ENCODE data around the gene APEX1. TPM values are rescaled to one million over a fixed set of nuclear protein-coding genes. Genes with fewer than 3 reads are reported as not detected.
A peak's percentile ranks its signal among the peaks of the same experiment; 100 is the strongest.

APEX1 gene
- total RNA-seq, 5 donors from 2014 or later (not counting 1 experiment from before 2014, with no cell fraction given) = 92.9 to 142 (median 120) TPM

- POLR2A ChIA-PET = no interaction called here
- Histone ChIP-seq H3K36me3 (ENCODE audit: control insufficient read depth in 2 of 2, extremely low read depth in 1 of 2, insufficient read depth in 1 of 2, low read length in 1 of 2) (no peaks in the 10 kb centered on the region), H3K9me3 (no peaks in the 10 kb centered on the region), H3K27me3 (replicated peaks in 1 of 2; ENCODE audit: control insufficient read depth in 2 of 2, extremely low read depth in 1 of 2, insufficient read depth in 2 of 2, low read length in 1 of 2) (no peaks in the 10 kb centered on the region), H3K27ac (ENCODE audit: low read length) (no peak overlapping the region), H3K4me3 (ENCODE audit: control insufficient read depth in 1 of 2, extremely low read depth in 1 of 2, low read length in 1 of 2) (no peak overlapping the region), H3K4me1 (ENCODE audit: control insufficient read depth in 1 of 2, extremely low read depth in 1 of 2, insufficient read depth in 2 of 2, low read length in 2 of 2) (peaks cover 8% of the 10 kb centered on the region in 2 experiments)
- DNase-seq = no peak
- H3K27ac Mint-ChIP-seq = no peak overlapping the region
- no peaks in the 10 kb centered on the region for H3K27me3 Mint-ChIP-seq
- no peaks in the 10 kb centered on the region for H3K9me3 Mint-ChIP-seq
- CTCF ChIA-PET = interaction anchor here (0.6 to 1.0 kb wide), 3 partner anchors 18 to 89 kb away, joined by 3 to 5 read pairs (median 4); no protein-coding TSS in a partner anchor
- H3K4me3 Mint-ChIP-seq = no peak overlapping the region
- WGBS (ENCODE audit: insufficient coverage) = no CpG with 5 or more reads among the region's 2 CpGs
- H3K36me3 Mint-ChIP-seq = no peaks in the 10 kb centered on the region
- H3K4me1 Mint-ChIP-seq = peaks cover 7 to 12% (median 12%) of the 10 kb centered on the region in 3 donors
- no peak for ATAC-seq (replicated peaks in 1 of 4)
These were observed 32.1 kb upstream of the APEX1 start for GRCh38 chr14:20422886-20423285.

GRCh38 chr14:20424851-20425250 lies 30.2 kb upstream of the APEX1 start:
- peaks cover 18 to 27% of the 10 kb centered on the region in 2 experiments for H3K4me1 ChIP-seq (ENCODE audit: control insufficient read depth in 1 of 2, extremely low read depth in 1 of 2, insufficient read depth in 2 of 2, low read length in 2 of 2)
- Mint-ChIP-seq H3K36me3 (no peaks in the 10 kb centered on the region), H3K27ac (no peak overlapping the region), H3K9me3 (no peaks in the 10 kb centered on the region), H3K4me3 (no peak overlapping the region), H3K27me3 (no peaks in the 10 kb centered on the region), H3K4me1 (peaks cover 27 to 28% (median 28%) of the 10 kb centered on the region in 3 donors)
- no peaks in the 10 kb centered on the region for H3K36me3 ChIP-seq (ENCODE audit: control insufficient read depth in 2 of 2, extremely low read depth in 1 of 2, insufficient read depth in 1 of 2, low read length in 1 of 2)
- POLR2A ChIA-PET = no interaction called here
- H3K27ac ChIP-seq (ENCODE audit: low read length) = no peak overlapping the region
- 0% methylated on average over 1 of the region's 2 CpGs for WGBS (ENCODE audit: insufficient coverage)
- no peaks in the 10 kb centered on the region for H3K9me3 ChIP-seq
- no peak overlapping the region for H3K4me3 ChIP-seq (ENCODE audit: control insufficient read depth in 1 of 2, extremely low read depth in 1 of 2, low read length in 1 of 2)
- ATAC-seq (replicated peaks in 1 of 4) = no peak
- H3K27me3 ChIP-seq (replicated peaks in 1 of 2; ENCODE audit: control insufficient read depth in 2 of 2, extremely low read depth in 1 of 2, insufficient read depth in 2 of 2, low read length in 1 of 2) = no peaks in the 10 kb centered on the region
- CTCF ChIA-PET = interaction anchor here (0.5 to 0.6 kb wide), 2 partner anchors 28 to 220 kb away, joined by 3 read pairs; no protein-coding TSS in a partner anchor
- DNase-seq = no peak

- Histone ChIP-seq H3K36me3 (ENCODE audit: control insufficient read depth in 2 of 2, extremely low read depth in 1 of 2, insufficient read depth in 1 of 2, low read length in 1 of 2) (no peaks in the 10 kb centered on the region), H3K9me3 (no peaks in the 10 kb centered on the region), H3K4me1 (ENCODE audit: control insufficient read depth in 1 of 2, extremely low read depth in 1 of 2, insufficient read depth in 2 of 2, low read length in 2 of 2) (peaks cover 18 to 32% of the 10 kb centered on the region in 2 experiments), H3K4me3 (ENCODE audit: control insufficient read depth in 1 of 2, extremely low read depth in 1 of 2, low read length in 1 of 2) (no peak overlapping the region), H3K27me3 (replicated peaks in 1 of 2; ENCODE audit: control insufficient read depth in 2 of 2, extremely low read depth in 1 of 2, insufficient read depth in 2 of 2, low read length in 1 of 2) (no peaks in the 10 kb centered on the region), H3K27ac (ENCODE audit: low read length) (no peak overlapping the region)
- ChIA-PET CTCF (no interaction called here), POLR2A (no interaction called here)
- ATAC-seq (replicated peaks in 1 of 4) (peak in 3 of 4 experiments; percentile 31 to 52 (median 47)), DNase-seq (no peak)
- Mint-ChIP-seq H3K4me3 (peak overlapping the region in 1 of 3 donors; percentile 52), H3K9me3 (no peaks in the 10 kb centered on the region), H3K36me3 (no peaks in the 10 kb centered on the region), H3K27ac (peak overlapping the region; percentile 51 to 87), H3K27me3 (no peaks in the 10 kb centered on the region), H3K4me1 (peaks cover 28 to 31% (median 30%) of the 10 kb centered on the region in 3 donors)
- WGBS (ENCODE audit: insufficient coverage) = 50% methylated on average over 2 of the region's 5 CpGs
These were observed 27.6 kb upstream of the APEX1 start for GRCh38 chr14:20427231-20428009.

- Histone ChIP-seq H3K27me3 (replicated peaks in 1 of 2; ENCODE audit: control insufficient read depth in 2 of 2, extremely low read depth in 1 of 2, insufficient read depth in 2 of 2, low read length in 1 of 2) (no peaks in the 10 kb centered on the region), H3K36me3 (ENCODE audit: control insufficient read depth in 2 of 2, extremely low read depth in 1 of 2, insufficient read depth in 1 of 2, low read length in 1 of 2) (no peaks in the 10 kb centered on the region), H3K9me3 (no peaks in the 10 kb centered on the region), H3K4me3 (ENCODE audit: control insufficient read depth in 1 of 2, extremely low read depth in 1 of 2, low read length in 1 of 2) (no peak overlapping the region), H3K27ac (ENCODE audit: low read length) (no peak overlapping the region), H3K4me1 (ENCODE audit: control insufficient read depth in 1 of 2, extremely low read depth in 1 of 2, insufficient read depth in 2 of 2, low read length in 2 of 2) (peaks cover 18 to 32% of the 10 kb centered on the region in 2 experiments)
- Mint-ChIP-seq H3K36me3 (no peaks in the 10 kb centered on the region), H3K27me3 (no peaks in the 10 kb centered on the region), H3K4me3 (peak overlapping the region in 1 of 3 donors; percentile 52), H3K27ac (peak overlapping the region; percentile 51 to 87), H3K9me3 (no peaks in the 10 kb centered on the region), H3K4me1 (peaks cover 28 to 31% (median 30%) of the 10 kb centered on the region in 3 donors)
- WGBS (ENCODE audit: insufficient coverage) = 61% methylated on average over 2 of the region's 5 CpGs
- ChIA-PET POLR2A (no interaction called here), CTCF (no interaction called here)
- peak in 1 of 4 experiments; percentile 25 for ATAC-seq (replicated peaks in 1 of 4)
- DNase-seq = no peak
These were observed 27.0 kb upstream of the APEX1 start for GRCh38 chr14:20428010-20428365.

GRCh38 chr14:20428802-20429201 lies 26.2 kb upstream of the APEX1 start:
- H3K27ac ChIP-seq (ENCODE audit: low read length) = no peak overlapping the region
- Mint-ChIP-seq H3K36me3 (no peaks in the 10 kb centered on the region), H3K27ac (peak overlapping the region; percentile 4 to 87), H3K9me3 (no peaks in the 10 kb centered on the region), H3K27me3 (no peaks in the 10 kb centered on the region), H3K4me3 (peak overlapping the region in 1 of 3 donors; percentile 52), H3K4me1 (peaks cover 28 to 31% (median 30%) of the 10 kb centered on the region in 3 donors)
- CTCF ChIA-PET = no interaction called here
- H3K9me3 ChIP-seq = no peaks in the 10 kb centered on the region
- no peaks in the 10 kb centered on the region for H3K27me3 ChIP-seq (replicated peaks in 1 of 2; ENCODE audit: control insufficient read depth in 2 of 2, extremely low read depth in 1 of 2, insufficient read depth in 2 of 2, low read length in 1 of 2)
- POLR2A ChIA-PET = interaction anchor here (0.6 kb wide), 2 partner anchors 23 to 639 kb away, joined by 4 to 5 read pairs; no protein-coding TSS in a partner anchor
- ATAC-seq (replicated peaks in 1 of 4) = no peak
- H3K36me3 ChIP-seq (ENCODE audit: control insufficient read depth in 2 of 2, extremely low read depth in 1 of 2, insufficient read depth in 1 of 2, low read length in 1 of 2) = no peaks in the 10 kb centered on the region
- no CpG with 5 or more reads among the region's 5 CpGs for WGBS (ENCODE audit: insufficient coverage)
- no peak overlapping the region for H3K4me3 ChIP-seq (ENCODE audit: control insufficient read depth in 1 of 2, extremely low read depth in 1 of 2, low read length in 1 of 2)
- peaks cover 18 to 32% of the 10 kb centered on the region in 2 experiments for H3K4me1 ChIP-seq (ENCODE audit: control insufficient read depth in 1 of 2, extremely low read depth in 1 of 2, insufficient read depth in 2 of 2, low read length in 2 of 2)
- no peak for DNase-seq

- CTCF ChIA-PET = no interaction called here
- no peaks in the 10 kb centered on the region for H3K27me3 Mint-ChIP-seq
- no peaks in the 10 kb centered on the region for H3K36me3 Mint-ChIP-seq
- DNase-seq = peak in 6 of 35 experiments; percentile 5 to 34 (median 18)
- POLR2A ChIA-PET = interaction anchor here in 1 of 2 donors (0.5 kb wide), 1 partner anchor 224 kb away, joined by 3 read pairs; no protein-coding TSS in a partner anchor
- peak overlapping the region in 1 of 2 donors; percentile 87 for H3K27ac Mint-ChIP-seq
- Histone ChIP-seq H3K36me3 (ENCODE audit: control insufficient read depth in 2 of 2, extremely low read depth in 1 of 2, insufficient read depth in 1 of 2, low read length in 1 of 2) (no peaks in the 10 kb centered on the region), H3K4me1 (ENCODE audit: control insufficient read depth in 1 of 2, extremely low read depth in 1 of 2, insufficient read depth in 2 of 2, low read length in 2 of 2) (peaks cover 18 to 32% of the 10 kb centered on the region in 2 experiments), H3K27me3 (replicated peaks in 1 of 2; ENCODE audit: control insufficient read depth in 2 of 2, extremely low read depth in 1 of 2, insufficient read depth in 2 of 2, low read length in 1 of 2) (no peaks in the 10 kb centered on the region), H3K9me3 (no peaks in the 10 kb centered on the region), H3K27ac (ENCODE audit: low read length) (no peak overlapping the region), H3K4me3 (ENCODE audit: control insufficient read depth in 1 of 2, extremely low read depth in 1 of 2, low read length in 1 of 2) (no peak overlapping the region)
- H3K9me3 Mint-ChIP-seq = no peaks in the 10 kb centered on the region
- ATAC-seq (replicated peaks in 1 of 4) = peak; percentile 55 to 86 (median 64)
- H3K4me3 Mint-ChIP-seq = peak overlapping the region in 1 of 3 donors; percentile 52
- H3K4me1 Mint-ChIP-seq = peaks cover 28 to 31% (median 30%) of the 10 kb centered on the region in 3 donors
- 77% methylated on average over 20 of the region's 30 CpGs for WGBS (ENCODE audit: insufficient coverage)
These were observed 25.0 kb upstream of the APEX1 start for GRCh38 chr14:20429801-20430669.

Measured in T-cell (primary cell).